Measurements from ENCODE around the gene CFAP410.
"Not testable (repeated sequence)": the region's sequence is repeated elsewhere in the genome, so short reads cannot be mapped to it uniquely, and the experiment has no call there.

Gene CFAP410

GRCh38 chr21:44288251-44289110 lies 50.7 kb downstream of the CFAP410 start:
- in situ Hi-C loops (cut with MboI; ENCODE audit: low sequenced_read_pairs): no loop called here

GRCh38 chr21:44286716-44287632 lies 52.2 kb downstream of the CFAP410 start:
- in situ Hi-C loops (cut with MboI; ENCODE audit: low sequenced_read_pairs): no loop called here

- in situ Hi-C loops (cut with MboI; ENCODE audit: low sequenced_read_pairs): no loop called here
Measured at GRCh38 chr21:44286086-44286715, 53.0 kb downstream of the CFAP410 start.

- in situ Hi-C loops (cut with MboI; ENCODE audit: low sequenced_read_pairs): no loop called here
Measured at GRCh38 chr21:44285138-44285992, 53.8 kb downstream of the CFAP410 start, which contains the start of gene AIRE. TSS of gene AIRE (plus strand) at chr21:44285876. CDS start at chr21:44286007, 131 bp downstream.

GRCh38 chr21:44283948-44284347 lies 55.2 kb downstream of the CFAP410 start:
- in situ Hi-C loops (cut with MboI; ENCODE audit: low sequenced_read_pairs): no loop called here

GRCh38 chr21:44283211-44283785 lies 55.9 kb downstream of the CFAP410 start:
- in situ Hi-C loops (cut with MboI; ENCODE audit: low sequenced_read_pairs): not testable (repeated sequence)

- in situ Hi-C loops (cut with MboI; ENCODE audit: low sequenced_read_pairs): no loop called here
Measured at GRCh38 chr21:44282370-44282769, 56.8 kb downstream of the CFAP410 start.

GRCh38 chr21:44281801-44282200 lies 57.4 kb downstream of the CFAP410 start:
- in situ Hi-C loops (cut with MboI; ENCODE audit: low sequenced_read_pairs): no loop called here

- in situ Hi-C loops (cut with MboI; ENCODE audit: low sequenced_read_pairs): no loop called here
Measured at GRCh38 chr21:44279354-44280260, 59.6 kb downstream of the CFAP410 start.
